SK-N-SH treated with all-trans-retinoic acid at 6 μM for 48 hours (cell line): ENCODE results near the gene TOX2.

Experiments used
- ATAC-seq: fragments of 200-7000 bp; cut with Tn5 transposase; 3 replicates; pipeline ENCODE4 v1.9.1; 2020; ENCODE audit warnings: mild to moderate bottlenecking, moderate library complexity
- ARNTL ChIP-seq: fragments of 450-650 bp; formaldehyde crosslinking; IDR thresholded peaks from 2 replicates; pipeline ENCODE4 v1.5.0; 2020; ENCODE audit warnings: low read depth, mild to moderate bottlenecking, moderate library complexity, borderline replicate concordance
- BACH2 ChIP-seq: fragments of 250-450 bp; sonication (Bioruptor Pico); IDR thresholded peaks from 2 replicates; pipeline ENCODE4 v1.9.0; 2021; ENCODE audit warnings: mild to moderate bottlenecking, borderline replicate concordance
- CSDC2 ChIP-seq: fragments of 250-450 bp; sonication (Bioruptor Pico); IDR thresholded peaks from 2 replicates; pipeline ENCODE4 v1.5.0; 2020; ENCODE audit warnings: mild to moderate bottlenecking, moderate library complexity
- GLIS3 ChIP-seq: fragments of 250-450 bp; sonication (Bioruptor Pico); IDR thresholded peaks from 2 replicates; pipeline ENCODE4 v1.5.0; 2020; ENCODE audit warnings: mild to moderate bottlenecking, moderate library complexity
- ISL1 ChIP-seq: fragments of 250-450 bp; sonication (Bioruptor Pico); IDR thresholded peaks from 2 replicates; pipeline ENCODE4 v2.1.2; 2022; ENCODE audit warnings: mild to moderate bottlenecking, moderate library complexity
- OSR1 ChIP-seq: fragments of 250-450 bp; sonication (Bioruptor Pico); IDR thresholded peaks from 2 replicates; pipeline ENCODE4 v1.8.0; 2022; ENCODE audit warnings: moderate library complexity, mild to moderate bottlenecking, inconsistent platforms
- PPARA ChIP-seq: fragments of 250-450 bp; sonication (Bioruptor Pico); IDR thresholded peaks from 2 replicates; pipeline ENCODE4 v1.5.0; 2020; ENCODE audit warnings: mild to moderate bottlenecking, borderline replicate concordance
- SNAI2 ChIP-seq: fragments of 250-450 bp; sonication (Bioruptor Pico); IDR thresholded peaks from 2 replicates; pipeline ENCODE4 v1.5.0; 2020; ENCODE audit warnings: mild to moderate bottlenecking, moderate library complexity
- TCF4 ChIP-seq: fragments of 250-450 bp; sonication (Bioruptor Pico); IDR thresholded peaks from 2 replicates; pipeline ENCODE4 v1.8.0; 2021; ENCODE audit warnings: mild to moderate bottlenecking, moderate library complexity, borderline replicate concordance
- TOX ChIP-seq: fragments of 250-450 bp; sonication (Bioruptor Pico); IDR thresholded peaks from 2 replicates; pipeline ENCODE4 v1.8.0; 2021; ENCODE audit warnings: mild to moderate bottlenecking, moderate library complexity, borderline replicate concordance
- ZC3H10 ChIP-seq: fragments of 250-450 bp; sonication (Bioruptor Pico); IDR thresholded peaks from 2 replicates; pipeline ENCODE4 v1.5.1; 2021; ENCODE audit warnings: mild to moderate bottlenecking, moderate library complexity
- ZFP3 ChIP-seq: fragments of 250-450 bp; sonication (Bioruptor Pico); IDR thresholded peaks from 2 replicates; pipeline ENCODE4 v1.5.0; 2020; ENCODE audit warnings: mild to moderate bottlenecking, moderate library complexity
- ZNF565 ChIP-seq: fragments of 450-650 bp; formaldehyde crosslinking; conservative IDR thresholded peaks from 2 replicates; pipeline ENCODE4 v1.5.0; 2020; ENCODE audit warnings: low read depth, mild to moderate bottlenecking, moderate library complexity
- ZNF70 ChIP-seq: fragments of 450-650 bp; formaldehyde crosslinking; IDR thresholded peaks from 2 replicates; pipeline ENCODE4 v1.5.0; 2020; ENCODE audit warnings: mild to moderate bottlenecking, moderate library complexity
- ZNF8 ChIP-seq: fragments of 450-650 bp; formaldehyde crosslinking; IDR thresholded peaks from 2 replicates; pipeline ENCODE4 v1.5.0; 2020; ENCODE audit warnings: mild to moderate bottlenecking, moderate library complexity
- TF ChIP-seq, protein P1 (sequence below): fragments of 250-450 bp; sonication (Bioruptor Pico); IDR thresholded peaks from 2 replicates; pipeline ENCODE4 v1.8.0; 2021; ENCODE audit warnings: low read depth, mild to moderate bottlenecking, moderate library complexity, borderline replicate concordance
- TF ChIP-seq, protein P2 (sequence below): fragments of 250-450 bp; sonication (Bioruptor Pico); IDR thresholded peaks from 2 replicates; pipeline ENCODE4 v1.5.0; 2020; ENCODE audit warnings: mild to moderate bottlenecking, moderate library complexity
- TF ChIP-seq, protein P3 (sequence below): fragments of 250-450 bp; sonication (Bioruptor Pico); IDR thresholded peaks from 2 replicates; pipeline ENCODE4 v1.5.1; 2020; ENCODE audit warnings: low read depth, mild to moderate bottlenecking, moderate library complexity
- TF ChIP-seq, protein P4 (sequence below): fragments of 250-450 bp; sonication (Bioruptor Pico); IDR thresholded peaks from 2 replicates; pipeline ENCODE4 v1.5.1; 2021; ENCODE audit warnings: mild to moderate bottlenecking, moderate library complexity
- TF ChIP-seq, protein P5 (sequence below): fragments of 250-450 bp; sonication (Bioruptor Pico); IDR thresholded peaks from 2 replicates; pipeline ENCODE4 v1.8.0; 2020; ENCODE audit warnings: mild to moderate bottlenecking, moderate library complexity, borderline replicate concordance

The TOX2 gene

DNA sequence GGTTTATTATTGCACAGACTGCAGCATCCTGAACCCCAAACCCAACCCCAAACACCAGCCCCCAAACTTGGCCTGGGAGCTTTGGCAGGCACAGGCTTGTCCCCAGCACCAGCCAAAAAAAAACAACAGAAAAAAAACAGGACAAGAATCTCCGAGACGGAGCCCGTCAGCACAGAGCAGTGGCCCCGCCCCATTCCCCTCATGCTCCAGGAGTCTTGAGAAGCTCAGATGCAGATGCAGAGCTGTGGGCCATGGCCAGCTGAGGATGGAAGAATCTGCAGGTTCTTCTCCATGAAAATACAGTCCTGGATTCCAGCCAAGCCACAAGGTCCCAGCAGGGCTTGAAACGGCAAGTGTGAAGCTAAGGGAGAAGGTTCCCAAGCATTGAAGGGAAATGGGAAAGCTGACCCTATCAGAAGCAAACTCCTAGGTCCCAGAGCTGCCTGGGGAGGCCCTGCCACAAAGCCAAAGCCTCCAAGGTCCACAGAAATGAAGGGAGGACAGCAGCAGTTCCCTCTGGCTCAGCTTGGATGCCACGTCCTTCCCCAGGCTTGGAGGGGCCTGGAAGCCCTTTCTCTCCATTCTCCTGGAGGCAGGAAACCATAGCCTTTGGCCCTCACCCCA lies 197.2 kb downstream of the TOX2 start (continued):
- TF ChIP-seq, protein P1, sequence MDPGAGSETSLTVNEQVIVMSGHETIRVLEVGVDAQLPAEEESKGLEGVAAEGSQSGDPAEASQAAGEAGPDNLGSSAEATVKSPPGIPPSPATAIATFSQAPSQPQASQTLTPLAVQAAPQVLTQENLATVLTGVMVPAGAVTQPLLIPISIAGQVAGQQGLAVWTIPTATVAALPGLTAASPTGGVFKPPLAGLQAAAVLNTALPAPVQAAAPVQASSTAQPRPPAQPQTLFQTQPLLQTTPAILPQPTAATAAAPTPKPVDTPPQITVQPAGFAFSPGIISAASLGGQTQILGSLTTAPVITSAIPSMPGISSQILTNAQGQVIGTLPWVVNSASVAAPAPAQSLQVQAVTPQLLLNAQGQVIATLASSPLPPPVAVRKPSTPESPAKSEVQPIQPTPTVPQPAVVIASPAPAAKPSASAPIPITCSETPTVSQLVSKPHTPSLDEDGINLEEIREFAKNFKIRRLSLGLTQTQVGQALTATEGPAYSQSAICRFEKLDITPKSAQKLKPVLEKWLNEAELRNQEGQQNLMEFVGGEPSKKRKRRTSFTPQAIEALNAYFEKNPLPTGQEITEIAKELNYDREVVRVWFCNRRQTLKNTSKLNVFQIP (CRISPR knock-in tag), result no peak
- no peak for TF ChIP-seq ZFP3 (CRISPR knock-in tag)
- no peak for TF ChIP-seq PPARA (CRISPR knock-in tag)
- no peak for TF ChIP-seq ZNF565 (CRISPR knock-in tag)
- no peak for TF ChIP-seq ISL1

DNA sequence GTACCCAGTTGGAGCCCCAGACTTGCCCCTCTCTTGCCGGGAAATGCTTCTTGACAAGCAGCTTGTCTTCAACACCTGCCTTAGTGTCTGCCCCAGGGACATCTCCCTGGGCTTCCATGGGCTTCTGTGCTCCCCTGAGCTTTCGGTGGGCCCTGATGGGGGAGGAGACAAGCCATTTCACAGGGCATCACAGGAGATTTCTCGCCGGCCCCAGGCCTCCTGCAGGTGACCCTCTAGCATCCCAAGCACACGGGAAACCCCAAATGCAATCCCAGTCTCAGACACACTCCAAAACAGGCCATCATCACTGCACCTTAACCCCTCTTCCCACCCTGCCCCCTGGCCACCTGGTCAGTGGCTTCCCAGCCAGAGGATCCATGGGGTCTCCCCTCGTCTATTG lies 197.8 kb downstream of the TOX2 start:
- ATAC-seq, result no peak
- TF ChIP-seq, protein P2, sequence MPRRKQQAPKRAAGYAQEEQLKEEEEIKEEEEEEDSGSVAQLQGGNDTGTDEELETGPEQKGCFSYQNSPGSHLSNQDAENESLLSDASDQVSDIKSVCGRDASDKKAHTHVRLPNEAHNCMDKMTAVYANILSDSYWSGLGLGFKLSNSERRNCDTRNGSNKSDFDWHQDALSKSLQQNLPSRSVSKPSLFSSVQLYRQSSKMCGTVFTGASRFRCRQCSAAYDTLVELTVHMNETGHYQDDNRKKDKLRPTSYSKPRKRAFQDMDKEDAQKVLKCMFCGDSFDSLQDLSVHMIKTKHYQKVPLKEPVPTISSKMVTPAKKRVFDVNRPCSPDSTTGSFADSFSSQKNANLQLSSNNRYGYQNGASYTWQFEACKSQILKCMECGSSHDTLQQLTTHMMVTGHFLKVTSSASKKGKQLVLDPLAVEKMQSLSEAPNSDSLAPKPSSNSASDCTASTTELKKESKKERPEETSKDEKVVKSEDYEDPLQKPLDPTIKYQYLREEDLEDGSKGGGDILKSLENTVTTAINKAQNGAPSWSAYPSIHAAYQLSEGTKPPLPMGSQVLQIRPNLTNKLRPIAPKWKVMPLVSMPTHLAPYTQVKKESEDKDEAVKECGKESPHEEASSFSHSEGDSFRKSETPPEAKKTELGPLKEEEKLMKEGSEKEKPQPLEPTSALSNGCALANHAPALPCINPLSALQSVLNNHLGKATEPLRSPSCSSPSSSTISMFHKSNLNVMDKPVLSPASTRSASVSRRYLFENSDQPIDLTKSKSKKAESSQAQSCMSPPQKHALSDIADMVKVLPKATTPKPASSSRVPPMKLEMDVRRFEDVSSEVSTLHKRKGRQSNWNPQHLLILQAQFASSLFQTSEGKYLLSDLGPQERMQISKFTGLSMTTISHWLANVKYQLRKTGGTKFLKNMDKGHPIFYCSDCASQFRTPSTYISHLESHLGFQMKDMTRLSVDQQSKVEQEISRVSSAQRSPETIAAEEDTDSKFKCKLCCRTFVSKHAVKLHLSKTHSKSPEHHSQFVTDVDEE, result no peak
- TF ChIP-seq TCF4 (CRISPR knock-in tag), result no peak

DNA sequence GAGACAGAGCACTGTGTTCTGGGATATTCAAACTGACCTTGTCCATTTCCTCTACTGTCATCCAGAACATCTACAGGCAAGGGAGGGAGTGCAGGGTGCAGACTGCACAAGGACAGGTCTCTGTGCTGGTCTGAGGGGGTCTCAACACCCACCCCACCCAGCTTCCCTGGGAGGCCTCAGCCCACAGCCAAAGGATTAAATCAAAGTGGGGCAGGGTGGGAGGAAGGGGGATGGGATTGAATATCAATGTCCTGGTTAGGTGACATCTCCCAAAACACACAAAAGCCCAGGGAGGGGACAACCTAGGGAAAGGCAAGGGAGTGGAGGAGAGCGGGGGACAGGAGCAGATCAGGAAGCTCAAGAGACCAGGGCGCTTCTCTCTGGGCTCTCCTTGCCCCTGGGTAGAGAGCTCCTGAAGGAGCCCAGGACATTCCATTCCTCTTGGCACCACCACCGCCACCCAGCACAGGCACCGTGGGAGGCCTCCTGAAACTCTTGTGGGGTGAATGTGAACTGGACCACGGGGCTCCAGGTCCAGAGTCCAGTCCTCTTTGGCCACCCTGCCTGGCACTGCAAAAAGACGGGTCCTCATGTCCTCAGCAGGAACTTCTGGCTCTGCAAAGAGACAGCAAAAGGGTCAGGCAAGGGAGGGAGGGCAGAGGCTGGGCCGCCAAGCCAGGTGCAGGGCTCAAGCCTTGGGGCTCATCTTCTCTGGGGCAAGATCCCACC lies 198.4 kb downstream of the TOX2 start:
- TF ChIP-seq TOX (no peak), ZC3H10 (CRISPR knock-in tag) (no peak), ZNF70 (CRISPR knock-in tag) (no peak), ARNTL (CRISPR knock-in tag) (no peak), ISL1 (no peak), ZNF565 (CRISPR knock-in tag) (no peak), SNAI2 (CRISPR knock-in tag) (no peak), ZNF8 (CRISPR knock-in tag) (no peak), GLIS3 (CRISPR knock-in tag) (no peak), BACH2 (CRISPR knock-in tag) (no peak), ZFP3 (CRISPR knock-in tag) (no peak), CSDC2 (CRISPR knock-in tag) (no peak)
- TF ChIP-seq, protein P3, sequence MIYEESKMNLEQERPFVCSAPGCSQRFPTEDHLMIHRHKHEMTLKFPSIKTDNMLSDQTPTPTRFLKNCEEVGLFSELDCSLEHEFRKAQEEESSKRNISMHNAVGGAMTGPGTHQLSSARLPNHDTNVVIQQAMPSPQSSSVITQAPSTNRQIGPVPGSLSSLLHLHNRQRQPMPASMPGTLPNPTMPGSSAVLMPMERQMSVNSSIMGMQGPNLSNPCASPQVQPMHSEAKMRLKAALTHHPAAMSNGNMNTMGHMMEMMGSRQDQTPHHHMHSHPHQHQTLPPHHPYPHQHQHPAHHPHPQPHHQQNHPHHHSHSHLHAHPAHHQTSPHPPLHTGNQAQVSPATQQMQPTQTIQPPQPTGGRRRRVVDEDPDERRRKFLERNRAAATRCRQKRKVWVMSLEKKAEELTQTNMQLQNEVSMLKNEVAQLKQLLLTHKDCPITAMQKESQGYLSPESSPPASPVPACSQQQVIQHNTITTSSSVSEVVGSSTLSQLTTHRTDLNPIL (CRISPR knock-in tag), result no peak
- ATAC-seq, result no peak

DNA sequence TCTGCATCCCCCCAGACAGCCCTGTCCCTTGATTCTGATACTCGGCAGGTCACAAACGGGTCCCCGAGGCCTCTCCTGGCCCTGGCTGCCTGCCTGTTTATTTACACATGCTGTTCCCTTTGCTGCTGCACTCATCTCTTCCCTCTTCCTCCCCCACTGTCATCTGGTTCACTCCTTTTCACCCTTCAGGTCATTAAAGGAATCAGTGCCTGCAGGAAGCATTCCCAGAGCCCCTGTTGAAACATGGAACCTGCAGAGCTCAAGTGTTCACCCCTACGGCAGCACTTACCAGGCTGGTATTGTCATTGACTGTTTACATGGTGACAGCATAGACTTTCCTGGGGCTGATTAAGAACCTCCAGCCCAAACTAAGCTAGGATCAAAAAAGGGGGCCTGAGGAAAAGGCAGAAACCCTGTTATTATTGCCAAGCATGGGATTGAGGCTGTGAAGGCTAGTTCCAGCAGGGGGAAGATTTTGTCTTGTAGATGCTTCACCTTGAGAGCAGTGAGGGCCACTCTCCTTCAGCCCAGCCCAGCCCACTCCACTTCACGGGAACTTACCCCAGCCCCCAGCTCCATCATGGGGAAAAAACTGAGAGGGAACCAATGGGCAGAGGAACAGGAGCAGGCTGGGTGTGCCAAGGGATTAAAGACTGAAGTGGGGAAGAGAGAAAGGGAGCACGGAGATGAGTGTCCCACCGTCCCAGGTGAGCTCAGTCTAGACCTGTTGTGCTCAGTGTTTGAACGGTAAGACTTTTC lies 199.1 kb downstream of the TOX2 start:
- no peak for ATAC-seq
- TF ChIP-seq, protein P1 (CRISPR knock-in tag), result no peak
- no peak for TF ChIP-seq ZFP3 (CRISPR knock-in tag)
- TF ChIP-seq ARNTL (CRISPR knock-in tag), result no peak
- TF ChIP-seq OSR1 (CRISPR knock-in tag), result no peak
- no peak for TF ChIP-seq ISL1
- no peak for TF ChIP-seq BACH2 (CRISPR knock-in tag)
- TF ChIP-seq TOX, result no peak
- TF ChIP-seq, protein P4, sequence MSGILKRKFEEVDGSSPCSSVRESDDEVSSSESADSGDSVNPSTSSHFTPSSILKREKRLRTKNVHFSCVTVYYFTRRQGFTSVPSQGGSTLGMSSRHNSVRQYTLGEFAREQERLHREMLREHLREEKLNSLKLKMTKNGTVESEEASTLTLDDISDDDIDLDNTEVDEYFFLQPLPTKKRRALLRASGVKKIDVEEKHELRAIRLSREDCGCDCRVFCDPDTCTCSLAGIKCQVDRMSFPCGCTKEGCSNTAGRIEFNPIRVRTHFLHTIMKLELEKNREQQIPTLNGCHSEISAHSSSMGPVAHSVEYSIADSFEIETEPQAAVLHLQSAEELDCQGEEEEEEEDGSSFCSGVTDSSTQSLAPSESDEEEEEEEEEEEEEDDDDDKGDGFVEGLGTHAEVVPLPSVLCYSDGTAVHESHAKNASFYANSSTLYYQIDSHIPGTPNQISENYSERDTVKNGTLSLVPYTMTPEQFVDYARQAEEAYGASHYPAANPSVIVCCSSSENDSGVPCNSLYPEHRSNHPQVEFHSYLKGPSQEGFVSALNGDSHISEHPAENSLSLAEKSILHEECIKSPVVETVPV, result no peak
- TF ChIP-seq ZNF565 (CRISPR knock-in tag), result no peak
- TF ChIP-seq, protein P5, sequence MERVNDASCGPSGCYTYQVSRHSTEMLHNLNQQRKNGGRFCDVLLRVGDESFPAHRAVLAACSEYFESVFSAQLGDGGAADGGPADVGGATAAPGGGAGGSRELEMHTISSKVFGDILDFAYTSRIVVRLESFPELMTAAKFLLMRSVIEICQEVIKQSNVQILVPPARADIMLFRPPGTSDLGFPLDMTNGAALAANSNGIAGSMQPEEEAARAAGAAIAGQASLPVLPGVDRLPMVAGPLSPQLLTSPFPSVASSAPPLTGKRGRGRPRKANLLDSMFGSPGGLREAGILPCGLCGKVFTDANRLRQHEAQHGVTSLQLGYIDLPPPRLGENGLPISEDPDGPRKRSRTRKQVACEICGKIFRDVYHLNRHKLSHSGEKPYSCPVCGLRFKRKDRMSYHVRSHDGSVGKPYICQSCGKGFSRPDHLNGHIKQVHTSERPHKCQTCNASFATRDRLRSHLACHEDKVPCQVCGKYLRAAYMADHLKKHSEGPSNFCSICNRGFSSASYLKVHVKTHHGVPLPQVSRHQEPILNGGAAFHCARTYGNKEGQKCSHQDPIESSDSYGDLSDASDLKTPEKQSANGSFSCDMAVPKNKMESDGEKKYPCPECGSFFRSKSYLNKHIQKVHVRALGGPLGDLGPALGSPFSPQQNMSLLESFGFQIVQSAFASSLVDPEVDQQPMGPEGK, result no peak
